ENCODE measurements around the gene KIAA0825. TPM values are rescaled to one million over a fixed set of nuclear protein-coding genes. Genes with fewer than 3 reads are reported as not detected.

Gene KIAA0825
- total RNA-seq, 1 donor from 2014 or later: 5.8 TPM

DNA sequence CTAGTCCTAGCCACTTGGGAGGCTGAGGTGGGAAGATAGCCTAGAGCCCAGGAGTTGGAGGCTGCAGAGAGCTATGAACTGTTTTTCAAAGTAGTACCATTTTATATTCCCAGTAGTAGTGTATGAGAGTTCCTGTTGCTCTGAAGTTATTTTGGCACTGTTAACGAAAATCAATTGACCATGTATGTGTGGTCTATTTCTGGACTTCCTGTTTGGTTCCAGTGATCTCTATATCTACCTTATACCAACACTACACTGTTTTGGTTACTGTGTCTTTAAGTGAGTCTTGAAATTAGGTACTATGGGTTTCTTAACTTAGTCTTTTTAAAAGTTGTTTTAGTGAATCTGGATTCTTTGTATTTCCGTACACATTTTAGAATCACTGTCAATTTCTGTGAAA, 13.6 kb upstream of the KIAA0825 start:
- H3K4me1 Mint-ChIP-seq (ENCODE audit: low read depth): peaks cover under 1% of the 10 kb centered on the region
- H3K9me3 Mint-ChIP-seq (ENCODE audit: low read depth): peaks cover 11% of the 10 kb centered on the region
- H3K27me3 Mint-ChIP-seq: no peaks in the 10 kb centered on the region
- TF ChIP-seq, protein P1, sequence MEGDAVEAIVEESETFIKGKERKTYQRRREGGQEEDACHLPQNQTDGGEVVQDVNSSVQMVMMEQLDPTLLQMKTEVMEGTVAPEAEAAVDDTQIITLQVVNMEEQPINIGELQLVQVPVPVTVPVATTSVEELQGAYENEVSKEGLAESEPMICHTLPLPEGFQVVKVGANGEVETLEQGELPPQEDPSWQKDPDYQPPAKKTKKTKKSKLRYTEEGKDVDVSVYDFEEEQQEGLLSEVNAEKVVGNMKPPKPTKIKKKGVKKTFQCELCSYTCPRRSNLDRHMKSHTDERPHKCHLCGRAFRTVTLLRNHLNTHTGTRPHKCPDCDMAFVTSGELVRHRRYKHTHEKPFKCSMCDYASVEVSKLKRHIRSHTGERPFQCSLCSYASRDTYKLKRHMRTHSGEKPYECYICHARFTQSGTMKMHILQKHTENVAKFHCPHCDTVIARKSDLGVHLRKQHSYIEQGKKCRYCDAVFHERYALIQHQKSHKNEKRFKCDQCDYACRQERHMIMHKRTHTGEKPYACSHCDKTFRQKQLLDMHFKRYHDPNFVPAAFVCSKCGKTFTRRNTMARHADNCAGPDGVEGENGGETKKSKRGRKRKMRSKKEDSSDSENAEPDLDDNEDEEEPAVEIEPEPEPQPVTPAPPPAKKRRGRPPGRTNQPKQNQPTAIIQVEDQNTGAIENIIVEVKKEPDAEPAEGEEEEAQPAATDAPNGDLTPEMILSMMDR (IDR thresholded peaks at IDR 0.05; ENCODE audit: unreplicated experiment): no peak
- no peak for DNase-seq (ENCODE audit: low spot score, unreplicated experiment)
- H3K27ac Mint-ChIP-seq: no peak overlapping the region
- no peak overlapping the region for H3K4me3 Mint-ChIP-seq (ENCODE audit: low read depth)
- peaks cover 40% of the 10 kb centered on the region for H3K36me3 Mint-ChIP-seq (ENCODE audit: insufficient read depth)

DNA sequence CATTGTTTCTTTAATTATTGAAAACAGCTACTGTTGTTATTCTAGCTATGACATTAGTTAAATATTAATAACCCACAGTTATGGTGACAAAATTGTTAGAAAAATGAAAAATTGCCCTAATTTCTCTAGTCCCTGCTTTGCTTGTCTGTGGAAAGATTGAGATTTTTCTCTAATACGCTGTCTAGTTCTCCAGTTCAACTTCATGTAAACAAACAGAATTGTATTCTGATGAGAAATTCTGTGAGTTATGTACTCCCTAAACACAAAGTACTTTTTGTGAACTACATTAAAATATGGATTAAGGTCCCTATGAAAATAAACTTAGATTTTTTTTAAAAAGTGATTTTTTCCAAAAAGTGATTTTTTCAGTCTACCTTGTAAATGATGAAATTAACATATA, 8.8 kb upstream of the KIAA0825 start:
- peaks cover 4% of the 10 kb centered on the region for H3K9me3 Mint-ChIP-seq (ENCODE audit: low read depth)
- H3K27me3 Mint-ChIP-seq: no peaks in the 10 kb centered on the region
- H3K4me3 Mint-ChIP-seq (ENCODE audit: low read depth): no peak overlapping the region
- DNase-seq (ENCODE audit: low spot score, unreplicated experiment): no peak
- peaks cover 25% of the 10 kb centered on the region for H3K36me3 Mint-ChIP-seq (ENCODE audit: insufficient read depth)
- no peaks in the 10 kb centered on the region for H3K4me1 Mint-ChIP-seq (ENCODE audit: low read depth)
- no peak overlapping the region for H3K27ac Mint-ChIP-seq
- TF ChIP-seq, protein P1 (IDR thresholded peaks at IDR 0.05; ENCODE audit: unreplicated experiment): no peak

DNA sequence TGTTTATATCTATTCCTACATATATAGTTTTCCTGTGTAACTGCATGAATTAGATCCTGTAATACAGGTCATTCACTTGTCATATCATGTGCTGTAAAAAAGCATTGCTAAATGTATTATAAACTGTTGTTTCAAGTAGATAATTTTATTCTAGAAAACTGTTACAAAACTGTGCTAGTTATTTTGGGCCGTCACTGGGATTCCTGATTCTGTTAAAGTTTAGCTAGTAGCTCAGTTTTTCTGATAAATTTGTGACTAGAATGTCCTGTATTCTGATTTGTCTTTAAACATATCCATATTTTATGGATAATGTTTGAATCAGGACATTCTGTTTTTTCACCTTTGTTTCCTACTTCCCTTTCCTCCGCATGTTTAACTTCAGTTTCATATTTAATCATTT, 5.5 kb upstream of the KIAA0825 start:
- Mint-ChIP-seq H3K4me3 (ENCODE audit: low read depth) (no peak overlapping the region), H3K36me3 (ENCODE audit: insufficient read depth) (peaks cover 3% of the 10 kb centered on the region), H3K27me3 (no peaks in the 10 kb centered on the region), H3K27ac (no peak overlapping the region), H3K9me3 (ENCODE audit: low read depth) (no peaks in the 10 kb centered on the region), H3K4me1 (ENCODE audit: low read depth) (peaks cover 8% of the 10 kb centered on the region)
- no peak for DNase-seq (ENCODE audit: low spot score, unreplicated experiment)
- TF ChIP-seq, protein P1 (IDR thresholded peaks at IDR 0.05; ENCODE audit: unreplicated experiment): no peak

DNA sequence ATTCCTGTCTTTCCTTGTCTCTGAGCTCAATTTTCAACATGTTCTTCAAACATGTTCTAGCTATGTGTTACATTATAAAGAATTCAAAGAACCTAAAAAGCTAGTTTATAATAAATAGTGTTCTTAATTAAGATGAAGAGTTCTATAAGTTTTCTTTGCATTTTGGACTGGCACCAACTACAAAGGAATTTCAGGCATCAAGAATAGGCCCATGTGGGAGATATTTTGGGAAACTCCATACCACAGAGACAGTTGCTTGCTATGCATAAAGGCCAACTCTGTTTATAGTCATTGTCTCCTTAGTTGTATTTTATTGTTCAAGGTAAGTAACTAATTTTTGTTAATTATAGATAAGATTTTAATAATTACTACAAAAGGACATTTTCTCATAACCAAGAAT, 4.6 kb upstream of the KIAA0825 start:
- TF ChIP-seq, protein P1 (IDR thresholded peaks at IDR 0.05; ENCODE audit: unreplicated experiment): no peak
- H3K4me1 Mint-ChIP-seq (ENCODE audit: low read depth): peaks cover 8% of the 10 kb centered on the region
- DNase-seq (ENCODE audit: low spot score, unreplicated experiment): no peak
- no peaks in the 10 kb centered on the region for H3K27me3 Mint-ChIP-seq
- no peak overlapping the region for H3K27ac Mint-ChIP-seq
- H3K9me3 Mint-ChIP-seq (ENCODE audit: low read depth): no peaks in the 10 kb centered on the region
- H3K36me3 Mint-ChIP-seq (ENCODE audit: insufficient read depth): no peaks in the 10 kb centered on the region
- no peak overlapping the region for H3K4me3 Mint-ChIP-seq (ENCODE audit: low read depth)

DNA sequence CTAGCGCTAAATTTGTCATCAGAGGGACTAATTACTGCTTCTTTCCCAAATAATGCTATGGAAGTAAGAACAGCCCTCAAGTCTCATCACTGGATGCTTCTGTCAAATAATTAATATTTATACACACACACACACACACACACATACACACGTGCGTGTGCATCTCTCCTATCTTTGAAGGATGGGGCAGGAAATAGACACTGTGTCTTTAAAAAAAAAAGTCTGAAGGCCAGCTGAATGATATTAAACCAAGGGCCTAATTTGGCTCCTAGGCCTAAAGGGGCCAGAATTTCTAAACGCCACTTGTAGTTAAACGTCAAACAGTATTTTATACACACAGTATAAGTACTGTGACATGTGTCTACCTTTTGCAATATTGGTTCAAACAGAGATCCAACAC, 3.4 kb upstream of the KIAA0825 start:
- no peak for DNase-seq (ENCODE audit: low spot score, unreplicated experiment)
- Mint-ChIP-seq H3K4me1 (ENCODE audit: low read depth) (peaks cover 13% of the 10 kb centered on the region), H3K27me3 (no peaks in the 10 kb centered on the region), H3K27ac (no peak overlapping the region), H3K9me3 (ENCODE audit: low read depth) (no peaks in the 10 kb centered on the region), H3K36me3 (ENCODE audit: insufficient read depth) (no peaks in the 10 kb centered on the region), H3K4me3 (ENCODE audit: low read depth) (no peak overlapping the region)
- TF ChIP-seq, protein P1 (IDR thresholded peaks at IDR 0.05; ENCODE audit: unreplicated experiment): no peak

Data from progenitor cell of endocrine pancreas (in vitro differentiated cells).